ENCODE results near the gene SPEG.

- TF ChIP-seq SUZ12 (IDR thresholded peaks at IDR 0.05; ENCODE audit: extremely low read depth, insufficient read depth, insufficient read length) (no peak), ZNF274 (IDR thresholded peaks at IDR 0.05; ENCODE audit: low read depth, low read length) (no peak), YY1 (IDR thresholded peaks at IDR 0.05; ENCODE audit: insufficient read depth, insufficient read length) (no peak)
Observed at GRCh38 chr2:219455581-219455980, 20.9 kb downstream of the SPEG start.
